IMR-90 (cell line): Measurements from ENCODE around the gene CDK1. TPM values are rescaled to one million over a fixed set of nuclear protein-coding genes. Genes with fewer than 3 reads are reported as not detected.
A peak's percentile ranks its signal among the peaks of the same experiment; 100 is the strongest.

Experiments
- ATAC-seq: fragments of 200-7000 bp; cut with Tn5 transposase; 2 replicates; pipeline ENCODE4 v1.9.1; 2020; ENCODE audit warnings: low read depth, mild to moderate bottlenecking, moderate library complexity
- BruUV-seq: library from RNA; stranded (reverse); fragments of 400-500 nt; replicated peaks from 2 replicates; lab custom pipeline; 2021; lab: Mats Ljungman, UMichigan
- CTCF ChIA-PET: fragments of 300-600 bp; formaldehyde crosslinking; extraction: SDS; loops from one replicate; lab custom pipeline; 2021; ENCODE audit warnings: antibody characterized with exemption; lab: Yijun Ruan, JAX
- POLR2A ChIA-PET: fragments of 300-600 bp; sonication (Branson Sonifier 250); formaldehyde crosslinking; loops from one replicate; lab custom pipeline; 2022; ENCODE audit warnings: antibody characterized with exemption; ENCODE audit not compliant: unreplicated experiment; lab: Charles Lee
- DNase-seq: peaks from one replicate; pipeline ENCODE4 v3.0.0; 2013
- H2AFZ ChIP-seq: replicated peaks from 2 replicates; pipeline ENCODE3; 2013; ENCODE audit warnings: low read length, mild to moderate bottlenecking; ENCODE audit not compliant: poor library complexity
- H2AK5ac ChIP-seq: 2 replicates; pipeline ENCODE4 v1.6.1; 2013; ENCODE audit warnings: low read depth, low read length, inconsistent platforms
- H2AK9ac ChIP-seq: replicated peaks from 2 replicates; pipeline ENCODE3; 2013; ENCODE audit warnings: mild to moderate bottlenecking, low read depth, low read length, moderate library complexity; ENCODE audit not compliant: poor library complexity
- H2BK120ac ChIP-seq: 2 replicates; pipeline ENCODE4 v1.6.1; 2013; ENCODE audit warnings: low read depth, low read length, inconsistent platforms
- H2BK15ac ChIP-seq: 3 replicates; pipeline ENCODE4 v1.6.1; 2013; ENCODE audit warnings: low read depth, low read length, inconsistent platforms
- H2BK20ac ChIP-seq: 2 replicates; pipeline ENCODE4 v1.6.1; 2013; ENCODE audit warnings: low read depth, mild to moderate bottlenecking, inconsistent platforms, low read length, moderate library complexity
- H2BK5ac ChIP-seq: 2 replicates; pipeline ENCODE4 v1.6.1; 2013; ENCODE audit warnings: mild to moderate bottlenecking, low read depth, low read length, inconsistent platforms; ENCODE audit not compliant: poor library complexity, severe bottlenecking
- H3K14ac ChIP-seq: replicated peaks from 2 replicates; pipeline ENCODE4 v1.6.1; 2013; ENCODE audit warnings: low read depth, low read length, inconsistent platforms
- H3K18ac ChIP-seq: 2 replicates; pipeline ENCODE4 v1.6.1; 2013; ENCODE audit warnings: low read depth, low read length, control low read depth
- H3K23ac ChIP-seq: 2 replicates; pipeline ENCODE4 v1.6.1; 2013; ENCODE audit warnings: low read depth, low read length, inconsistent platforms
- H3K27ac ChIP-seq: 2 replicates; pipeline ENCODE4 v1.5.1; 2013; ENCODE audit warnings: mild to moderate bottlenecking, control low read depth, low read length; ENCODE audit not compliant: insufficient read depth
- H3K27me3 ChIP-seq: 2 replicates; pipeline ENCODE4 v1.6.1; 2013; ENCODE audit warnings: low read length; ENCODE audit not compliant: control insufficient read depth, insufficient read depth
- H3K36me3 ChIP-seq: 2 replicates; pipeline ENCODE4 v1.6.1; 2013; ENCODE audit warnings: low read length, mixed read lengths; ENCODE audit not compliant: control insufficient read depth, insufficient read depth
- H3K4ac ChIP-seq: 2 replicates; pipeline ENCODE4 v1.6.1; 2013; ENCODE audit warnings: low read depth, low read length, inconsistent platforms
- H3K4me1 ChIP-seq: 2 replicates; pipeline ENCODE4 v1.6.1; 2013; ENCODE audit warnings: low read length, mixed read lengths; ENCODE audit not compliant: control insufficient read depth, insufficient read depth
- H3K4me2 ChIP-seq: 2 replicates; pipeline ENCODE4 v1.6.1; 2013; ENCODE audit warnings: low read depth, mild to moderate bottlenecking, control low read depth, low read length, moderate library complexity
- H3K4me3 ChIP-seq: 2 replicates; pipeline ENCODE4 v1.5.1; 2013; ENCODE audit warnings: low read depth, mild to moderate bottlenecking, control low read depth, low read length, moderate library complexity; ENCODE audit not compliant: insufficient read depth
- H3K56ac ChIP-seq: 2 replicates; pipeline ENCODE4 v1.6.1; 2013; ENCODE audit warnings: low read length, inconsistent platforms; ENCODE audit not compliant: insufficient read depth; ENCODE audit errors: extremely low read depth
- H3K79me1 ChIP-seq, 2 experiments: 2 replicates each; pipeline ENCODE4 v1.6.1; 2013; ENCODE audit warnings: low read length in 2 of 2, inconsistent platforms in 1 of 2, low read depth in 1 of 2
- H3K9ac ChIP-seq: 2 replicates; pipeline ENCODE4 v1.6.1; 2013; ENCODE audit warnings: low read depth, low read length, control low read depth
- H3K9me1 ChIP-seq: 2 replicates; pipeline ENCODE4 v1.6.1; 2013; ENCODE audit warnings: low read length, inconsistent platforms; ENCODE audit not compliant: insufficient read depth
- H3K9me3 ChIP-seq: 2 replicates; pipeline ENCODE4 v1.6.1; 2013; ENCODE audit warnings: low read length; ENCODE audit not compliant: control insufficient read depth, insufficient read depth
- H4K20me1 ChIP-seq: 2 replicates; pipeline ENCODE4 v1.6.1; 2013; ENCODE audit warnings: low read length, inconsistent platforms; ENCODE audit not compliant: insufficient read depth
- H4K5ac ChIP-seq: 2 replicates; pipeline ENCODE4 v1.6.1; 2013; ENCODE audit warnings: mild to moderate bottlenecking, low read depth, low read length, control low read depth
- H4K8ac ChIP-seq, 2 experiments: 2 replicates each; pipeline ENCODE4 v1.6.1; 2013; ENCODE audit warnings: low read depth in 2 of 2, low read length in 2 of 2, control low read depth in 1 of 2, inconsistent platforms in 1 of 2
- H4K91ac ChIP-seq: 2 replicates; pipeline ENCODE4 v1.6.1; 2013; ENCODE audit warnings: low read depth, low read length, inconsistent platforms; ENCODE audit not compliant: insufficient read depth
- CTCF ChIP-seq: conservative IDR thresholded peaks from 2 replicates; pipeline ENCODE4 v1.5.1; 2012; ENCODE audit warnings: mild to moderate bottlenecking, low read depth, low read length, improper control_type of control experiment
- MAFK ChIP-seq: IDR thresholded peaks from 2 replicates; pipeline ENCODE4 v1.6.1; 2012; ENCODE audit warnings: low read depth, low read length, improper control_type of control experiment
- WGBS, 2 experiments: methylation state at CpG; one replicate each; pipeline versions ENCODE4 v1.1.5 to v1.1.7; 2013; ENCODE audit warnings: missing lambda C conversion rate in 2 of 2; ENCODE audit not compliant: insufficient read length in 1 of 2; ENCODE audit errors: extremely low coverage in 2 of 2; 5-methylcytosine and 5-hydroxymethylcytosine counted together
- dilution Hi-C: fragments of 300-500 bp; cut with HindIII; formaldehyde crosslinking; loops from one replicate; pipeline ENCODE4 v1.14.3; 2018; ENCODE audit warnings: low sequenced_read_pairs; ENCODE audit not compliant: unreplicated experiment
- in situ Hi-C: fragments of 300-500 bp; cut with MboI; formaldehyde crosslinking; loops from 3 replicates; pipeline ENCODE4 v1.14.3; 2019; ENCODE audit warnings: low sequenced_read_pairs, inconsistent platforms, mixed read lengths
- intact Hi-C: fragments of 100-400 bp; cut with micrococcal nuclease; formaldehyde crosslinking; loops from 2 replicates; pipeline ENCODE4 v1.10.0; 2022
- polyA plus RNA-seq, 3 experiments: library from polyadenylated mRNA; depleted of rRNA; stranded (reverse); fragments of >200 nt; gene quantifications; 2 replicates each; pipeline ENCODE4 v1.2.3, GENCODE V29; 2012; ENCODE audit warnings: low replicate concordance in 1 of 3
- total RNA-seq: library from RNA; depleted of rRNA; stranded (reverse); fragments of >200 nt; gene quantifications from 2 replicates; pipeline ENCODE4 v1.2.3, GENCODE V29; 2012

The CDK1 gene
- total and polyA plus RNA-seq, 2 of the 4 experiments (the other 2 are of a cell fraction) = 21.9 to 28.1 TPM

GRCh38 chr10:60732807-60733516, 45.3 kb upstream of the CDK1 start:
- POLR2A ChIA-PET = no interaction called here
- Histone ChIP-seq H3K36me3 (no peaks in the 10 kb centered on the region), H3K27me3 (peaks cover 50% of the 10 kb centered on the region)

More at GRCh38 chr10:60732807-60733516, 45.3 kb upstream of the CDK1 start:
- Histone ChIP-seq H3K4me2 (peak overlapping the region; percentile 49), H4K8ac (no peak overlapping the region), H2BK120ac (no peak overlapping the region), H3K4ac (no peak overlapping the region), H3K56ac (no peak overlapping the region), H2BK15ac (no peak overlapping the region), H3K18ac (no peak overlapping the region), H3K14ac (no peak overlapping the region), H3K23ac (no peak overlapping the region), H4K20me1 (no peaks in the 10 kb centered on the region), H3K27ac (no peak overlapping the region), H2AFZ (peak overlapping the region; percentile 74), H4K91ac (no peak overlapping the region), H3K4me1 (0 out of 2 replicates have a peak, but pooled peaks cover 2% of the 10 kb centered on the region), H2BK20ac (no peak overlapping the region), H4K5ac (no peak overlapping the region), H3K9me1 (no peaks in the 10 kb centered on the region), H2AK5ac (no peak overlapping the region), H2AK9ac (no peak overlapping the region), H3K4me3 (peak overlapping the region; percentile 9; the same call in 1 of the 2 replicates), H3K9me3 (no peaks in the 10 kb centered on the region), H2BK5ac (no peak overlapping the region), H3K79me1 (no peaks in the 10 kb centered on the region), H3K9ac (no peak overlapping the region)
- intact Hi-C loops (no loop called here), dilution Hi-C loops (no loop called here), in situ Hi-C loops (no loop called here)
- BruUV-seq = no TSS peak
- TF ChIP-seq MAFK = no peak
- 0 out of 2 replicates have a peak, but pooled peaks have one; percentile 5 for TF ChIP-seq CTCF
- DNase-seq = no peak
- ATAC-seq = peak; percentile 70
- WGBS, 2 experiments = 2% methylated on average over 17 of the region's 60 CpGs; no CpG with 5 or more reads in 1 of the 2 experiments
- CTCF ChIA-PET = no interaction called here
